ENCODE data around the gene PON2.

DNA sequence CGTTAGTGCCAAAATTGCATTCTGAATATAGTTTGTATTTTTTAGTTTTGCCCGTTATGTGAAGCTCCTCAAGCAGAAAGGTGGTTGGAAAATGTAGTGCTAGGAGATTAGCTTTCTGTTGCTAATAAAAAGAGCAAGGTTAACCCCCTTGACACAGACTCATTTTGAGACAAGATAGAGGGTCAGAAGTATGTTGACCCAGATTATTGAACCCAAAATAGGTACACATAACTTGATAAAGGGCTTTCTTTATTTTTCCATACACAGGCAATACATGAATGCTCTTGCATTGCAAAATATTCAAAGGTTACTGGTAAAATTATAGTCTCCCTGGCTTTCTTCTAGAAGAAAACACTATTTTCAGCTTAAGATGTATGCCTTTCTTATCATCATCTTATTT lies 10.0 kb upstream of the PON2 start:
- TF ChIP-seq POLR2A (IDR thresholded peaks at IDR 0.05) = no peak
- TF ChIP-seq, protein P1, sequence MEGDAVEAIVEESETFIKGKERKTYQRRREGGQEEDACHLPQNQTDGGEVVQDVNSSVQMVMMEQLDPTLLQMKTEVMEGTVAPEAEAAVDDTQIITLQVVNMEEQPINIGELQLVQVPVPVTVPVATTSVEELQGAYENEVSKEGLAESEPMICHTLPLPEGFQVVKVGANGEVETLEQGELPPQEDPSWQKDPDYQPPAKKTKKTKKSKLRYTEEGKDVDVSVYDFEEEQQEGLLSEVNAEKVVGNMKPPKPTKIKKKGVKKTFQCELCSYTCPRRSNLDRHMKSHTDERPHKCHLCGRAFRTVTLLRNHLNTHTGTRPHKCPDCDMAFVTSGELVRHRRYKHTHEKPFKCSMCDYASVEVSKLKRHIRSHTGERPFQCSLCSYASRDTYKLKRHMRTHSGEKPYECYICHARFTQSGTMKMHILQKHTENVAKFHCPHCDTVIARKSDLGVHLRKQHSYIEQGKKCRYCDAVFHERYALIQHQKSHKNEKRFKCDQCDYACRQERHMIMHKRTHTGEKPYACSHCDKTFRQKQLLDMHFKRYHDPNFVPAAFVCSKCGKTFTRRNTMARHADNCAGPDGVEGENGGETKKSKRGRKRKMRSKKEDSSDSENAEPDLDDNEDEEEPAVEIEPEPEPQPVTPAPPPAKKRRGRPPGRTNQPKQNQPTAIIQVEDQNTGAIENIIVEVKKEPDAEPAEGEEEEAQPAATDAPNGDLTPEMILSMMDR (IDR thresholded peaks at IDR 0.05) = no peak

Measured in uterus (tissue), 2 donors.